ENCODE data around the gene SRA1.
"Not testable (repeated sequence)": the region's sequence is repeated elsewhere in the genome, so short reads cannot be mapped to it uniquely, and the experiment has no call there.

Gene SRA1

GRCh38 chr5:140557136-140557805 lies at the start of gene SRA1:
TSS of gene SRA1 (minus strand) at chr5:140557473. CDS start at chr5:140557452, 21 bp downstream.
- peak; percentile 91 for DNase-seq (ENCODE audit: low spot score)

GRCh38 chr5:140607031-140607430 lies 49.8 kb upstream of the SRA1 start:
- DNase-seq (ENCODE audit: low spot score), result no peak

- no peak for DNase-seq (ENCODE audit: low spot score)
Observed at GRCh38 chr5:140605879-140606278, 48.6 kb upstream of the SRA1 start.

GRCh38 chr5:140603734-140604133 lies 46.5 kb upstream of the SRA1 start:
- DNase-seq (ENCODE audit: low spot score), result no peak

GRCh38 chr5:140603446-140603698 lies 46.1 kb upstream of the SRA1 start:
- not testable (repeated sequence) for DNase-seq (ENCODE audit: low spot score)

GRCh38 chr5:140602147-140602546 lies 44.9 kb upstream of the SRA1 start:
- DNase-seq (ENCODE audit: low spot score), result no peak

- DNase-seq (ENCODE audit: low spot score), result no peak
Observed at GRCh38 chr5:140600096-140600495, 42.8 kb upstream of the SRA1 start.

- DNase-seq (ENCODE audit: low spot score), result no peak
Observed at GRCh38 chr5:140598836-140599235, 41.6 kb upstream of the SRA1 start.

GRCh38 chr5:140596321-140596741 lies 39.1 kb upstream of the SRA1 start:
- no peak for DNase-seq (ENCODE audit: low spot score)

- DNase-seq (ENCODE audit: low spot score), result no peak
Observed at GRCh38 chr5:140595538-140596300, 38.4 kb upstream of the SRA1 start.

GRCh38 chr5:140594169-140594568 lies 36.9 kb upstream of the SRA1 start:
- DNase-seq (ENCODE audit: low spot score), result no peak

- DNase-seq (ENCODE audit: low spot score), result not testable (repeated sequence)
Observed at GRCh38 chr5:140593070-140593469, 35.8 kb upstream of the SRA1 start.

- no peak for DNase-seq (ENCODE audit: low spot score)
Observed at GRCh38 chr5:140591747-140592372, 34.6 kb upstream of the SRA1 start.

GRCh38 chr5:140590861-140591260 lies 33.6 kb upstream of the SRA1 start:
- no peak for DNase-seq (ENCODE audit: low spot score)

GRCh38 chr5:140588311-140589070 lies 31.2 kb upstream of the SRA1 start:
- DNase-seq (ENCODE audit: low spot score), result no peak

- DNase-seq (ENCODE audit: low spot score), result no peak
Observed at GRCh38 chr5:140587495-140587894, 30.2 kb upstream of the SRA1 start.

- not testable (repeated sequence) for DNase-seq (ENCODE audit: low spot score)
Observed at GRCh38 chr5:140579188-140579747, 22.0 kb upstream of the SRA1 start.

GRCh38 chr5:140576776-140577201 lies 19.5 kb upstream of the SRA1 start:
- no peak for DNase-seq (ENCODE audit: low spot score)

- no peak for DNase-seq (ENCODE audit: low spot score)
Observed at GRCh38 chr5:140575309-140575708, 18.0 kb upstream of the SRA1 start.

GRCh38 chr5:140574165-140574564 lies 16.9 kb upstream of the SRA1 start:
- DNase-seq (ENCODE audit: low spot score), result no peak

GRCh38 chr5:140573683-140574082 lies 16.4 kb upstream of the SRA1 start:
- no peak for DNase-seq (ENCODE audit: low spot score)

GRCh38 chr5:140571105-140571504 lies 13.8 kb upstream of the SRA1 start:
- DNase-seq (ENCODE audit: low spot score), result no peak

Measured in kidney tubule cell (primary cell).